AG10803 (cell line): ENCODE data around the gene EDEM2.
"Not testable (repeated sequence)": the region's sequence is repeated elsewhere in the genome, so short reads cannot be mapped to it uniquely, and the experiment has no call there.

Source experiments
- DNase-seq: peaks from one replicate; pipeline ENCODE4 v3.0.0; 2010; ENCODE audit warnings: low read depth
- H3K4me3 ChIP-seq: 2 replicates; pipeline ENCODE4 v1.5.1; 2011; ENCODE audit warnings: mild to moderate bottlenecking, low read length, control low read depth
- TF ChIP-seq, protein P1 (sequence below): conservative IDR thresholded peaks from 2 replicates; pipeline ENCODE4 v1.5.1; 2011; ENCODE audit warnings: mild to moderate bottlenecking, low read length, control low read depth, inconsistent platforms

Gene EDEM2

DNA sequence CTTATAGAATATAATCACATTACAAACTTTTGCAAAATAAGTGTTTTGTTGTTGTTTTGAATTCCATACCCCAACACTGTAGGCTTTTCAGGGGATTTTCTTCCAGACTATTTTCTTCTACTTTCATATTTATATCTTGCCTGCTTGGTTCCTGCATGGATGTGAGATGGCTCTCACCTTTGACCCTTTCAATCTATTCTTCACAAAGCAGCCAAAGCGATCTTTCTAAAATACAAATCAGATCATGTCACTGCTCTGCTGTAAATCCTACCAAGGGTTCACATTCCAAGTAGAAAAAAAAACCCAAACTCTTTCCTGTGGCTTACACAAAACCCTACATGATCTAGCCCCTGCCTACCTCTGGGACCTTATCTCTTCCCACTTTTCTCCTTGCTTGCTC lies 29.5 kb downstream of the EDEM2 start:
- no peak for DNase-seq
- TF ChIP-seq, protein P1, sequence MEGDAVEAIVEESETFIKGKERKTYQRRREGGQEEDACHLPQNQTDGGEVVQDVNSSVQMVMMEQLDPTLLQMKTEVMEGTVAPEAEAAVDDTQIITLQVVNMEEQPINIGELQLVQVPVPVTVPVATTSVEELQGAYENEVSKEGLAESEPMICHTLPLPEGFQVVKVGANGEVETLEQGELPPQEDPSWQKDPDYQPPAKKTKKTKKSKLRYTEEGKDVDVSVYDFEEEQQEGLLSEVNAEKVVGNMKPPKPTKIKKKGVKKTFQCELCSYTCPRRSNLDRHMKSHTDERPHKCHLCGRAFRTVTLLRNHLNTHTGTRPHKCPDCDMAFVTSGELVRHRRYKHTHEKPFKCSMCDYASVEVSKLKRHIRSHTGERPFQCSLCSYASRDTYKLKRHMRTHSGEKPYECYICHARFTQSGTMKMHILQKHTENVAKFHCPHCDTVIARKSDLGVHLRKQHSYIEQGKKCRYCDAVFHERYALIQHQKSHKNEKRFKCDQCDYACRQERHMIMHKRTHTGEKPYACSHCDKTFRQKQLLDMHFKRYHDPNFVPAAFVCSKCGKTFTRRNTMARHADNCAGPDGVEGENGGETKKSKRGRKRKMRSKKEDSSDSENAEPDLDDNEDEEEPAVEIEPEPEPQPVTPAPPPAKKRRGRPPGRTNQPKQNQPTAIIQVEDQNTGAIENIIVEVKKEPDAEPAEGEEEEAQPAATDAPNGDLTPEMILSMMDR = no peak
- no peak overlapping the region for H3K4me3 ChIP-seq

DNA sequence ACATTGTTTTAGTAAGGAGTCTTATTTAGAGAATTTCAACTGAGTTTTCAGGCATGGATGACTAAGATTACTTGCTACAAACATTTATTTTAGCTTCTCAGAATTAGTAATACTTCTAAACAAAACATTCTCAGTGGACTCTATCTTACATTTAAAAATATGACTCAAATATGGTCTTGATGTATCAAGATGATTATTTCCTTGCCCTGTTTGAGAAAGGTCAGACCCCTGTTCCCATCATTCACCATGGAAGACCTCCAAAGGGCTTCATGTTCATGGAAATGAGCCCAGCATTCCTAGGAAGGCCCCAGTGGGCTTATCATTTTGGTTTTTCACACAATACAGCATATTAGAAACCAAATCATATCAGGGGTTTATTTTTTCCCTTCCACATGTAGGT lies 29.9 kb downstream of the EDEM2 start:
- TF ChIP-seq, protein P1 = no peak
- no peak overlapping the region for H3K4me3 ChIP-seq
- no peak for DNase-seq

DNA sequence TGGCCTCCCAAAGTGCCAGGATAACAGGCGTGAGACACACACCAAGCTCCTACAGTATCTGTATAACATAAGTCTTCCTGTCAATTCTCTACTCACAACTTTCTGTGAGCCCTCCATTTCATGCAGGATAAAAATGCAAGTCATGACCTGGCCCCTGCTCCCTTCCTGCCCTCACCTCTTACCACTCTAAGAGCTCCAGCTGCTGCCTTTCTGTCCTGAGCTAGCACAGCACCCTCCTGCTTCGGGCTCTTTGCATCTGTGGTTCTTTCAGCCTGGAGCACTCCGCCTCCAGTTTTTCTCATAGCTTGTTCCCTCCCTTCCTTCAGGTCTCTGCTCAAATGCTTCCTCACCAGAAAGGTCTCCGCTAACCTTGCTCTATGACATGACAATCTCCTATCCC lies 30.9 kb downstream of the EDEM2 start:
- no peak for DNase-seq
- H3K4me3 ChIP-seq = no peak overlapping the region
- TF ChIP-seq, protein P1 = no peak

DNA sequence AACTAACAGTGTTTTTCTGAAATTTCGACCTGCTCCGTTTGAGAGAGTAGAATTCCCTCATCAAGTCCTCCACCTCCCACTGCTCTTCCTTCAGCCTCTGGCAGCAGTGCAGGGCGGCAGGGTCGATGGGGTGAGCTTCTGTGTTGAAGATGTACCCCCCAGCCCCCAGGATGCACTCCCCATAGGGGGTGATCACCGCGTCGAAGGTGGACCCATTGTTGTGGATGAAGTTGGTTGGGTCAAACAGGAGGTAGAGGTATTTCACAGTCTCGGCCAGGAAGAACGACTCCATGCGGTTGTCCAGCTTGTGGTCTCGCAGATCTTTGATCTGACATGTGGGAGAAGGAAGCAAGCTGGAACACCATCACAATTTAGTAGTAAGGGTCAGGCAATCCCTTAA lies 31.5 kb downstream of the EDEM2 start:
- H3K4me3 ChIP-seq = no peak overlapping the region
- no peak for DNase-seq
- TF ChIP-seq, protein P1 = no peak

DNA sequence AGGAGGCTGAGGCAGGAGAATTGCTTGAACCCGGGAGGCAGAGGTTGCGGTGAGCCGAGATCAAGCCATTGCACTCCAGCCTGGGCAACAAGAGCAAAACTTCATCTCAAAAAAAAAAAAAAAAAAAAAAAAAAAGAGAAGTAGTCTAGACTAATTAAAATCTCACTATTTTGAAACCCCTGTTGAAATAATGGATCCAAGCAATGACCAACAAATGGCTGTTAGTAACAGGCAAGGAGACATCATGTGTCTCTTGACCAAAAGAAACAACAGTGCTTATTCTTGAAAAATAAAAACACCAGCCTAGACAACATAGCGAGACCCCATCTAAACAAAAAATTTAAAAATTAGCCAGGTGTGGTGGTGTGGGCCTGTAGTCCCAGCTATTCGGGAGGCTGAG lies 34.9 kb downstream of the EDEM2 start:
- not testable (repeated sequence) for H3K4me3 ChIP-seq, DNase-seq

DNA sequence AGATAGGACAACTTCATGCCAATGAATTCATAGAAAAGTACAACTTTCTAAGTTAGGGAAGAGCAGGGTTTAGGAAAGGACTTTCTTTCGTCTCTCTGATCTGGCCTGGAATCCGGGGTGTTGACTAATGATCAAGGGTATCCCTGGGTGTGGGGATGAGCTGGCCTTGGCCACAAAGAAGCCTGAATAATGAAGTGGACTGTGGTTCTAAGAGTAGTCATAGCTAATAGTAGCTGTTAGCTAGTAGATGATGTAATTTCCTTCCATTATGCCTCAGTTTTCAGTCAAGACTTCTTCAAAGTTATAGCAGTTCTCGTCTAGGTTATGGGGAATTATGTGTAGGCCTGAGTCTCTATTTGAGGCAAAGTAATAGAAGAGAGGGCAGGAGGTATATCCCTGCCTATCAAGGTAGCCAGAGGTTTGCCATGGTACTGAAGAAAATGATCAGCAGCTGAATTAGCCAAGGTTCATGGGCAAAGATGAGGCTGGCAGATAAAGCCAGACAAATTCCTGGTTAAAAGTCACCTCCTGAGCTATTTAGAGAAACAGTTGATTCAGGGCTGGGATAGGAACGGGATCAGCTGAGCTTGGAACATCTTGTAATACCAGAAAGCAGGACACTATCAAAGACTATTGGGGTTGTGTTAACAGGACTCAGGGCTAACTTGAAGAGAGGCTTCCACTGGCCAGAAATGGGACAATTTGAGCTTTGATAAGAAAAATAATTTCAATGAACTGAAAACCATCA lies 35.8 kb downstream of the EDEM2 start:
- H3K4me3 ChIP-seq = no peak overlapping the region
- peak; percentile 80 for DNase-seq
- TF ChIP-seq, protein P1 = no peak

DNA sequence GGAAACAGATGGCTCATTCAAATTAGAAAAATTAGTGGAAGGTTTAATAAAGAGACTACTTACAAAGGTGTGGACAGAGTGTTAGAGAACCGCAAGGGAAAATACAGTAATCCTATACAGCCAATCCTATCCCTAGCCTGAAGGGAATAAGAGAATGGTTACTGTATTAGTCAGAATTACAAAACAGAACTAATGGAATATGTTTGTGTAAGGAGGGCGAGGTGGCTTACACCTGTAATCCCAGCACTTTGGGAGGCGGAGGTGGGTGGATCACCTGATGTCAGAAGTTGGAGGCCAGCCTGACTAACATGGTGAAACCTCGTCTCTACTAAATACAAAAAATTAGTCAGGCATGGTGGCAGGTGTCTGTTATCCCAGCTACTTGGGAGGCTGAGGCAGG lies 38.2 kb downstream of the EDEM2 start:
- no peak for DNase-seq
- TF ChIP-seq, protein P1 = no peak
- no peak overlapping the region for H3K4me3 ChIP-seq
